ENCODE data around the gene WEE2. TPM values are rescaled to one million over a fixed set of nuclear protein-coding genes. Genes with fewer than 3 reads are reported as not detected.
A peak's percentile ranks its signal among the peaks of the same experiment; 100 is the strongest.

Gene WEE2
- not detected for total RNA-seq
- polyA plus RNA-seq (ENCODE audit: insufficient read length in 6 of 6): under 1 TPM; 0.23 to 0.64 (median 0.44) TPM
- long read RNA-seq, donor 1: 0 reads
- long read RNA-seq, donor 2: 0 reads
- long read RNA-seq, donor 3: 0 reads
- long read RNA-seq, donor 4: 0 reads
- long read RNA-seq, donor 5: 0 reads
- long read RNA-seq, donor 6, partial matches to known transcripts: 8 of 8 reads
- long read RNA-seq, donor 6, other reads (novel, unspliced or antisense): 0 of 8 reads
- long read RNA-seq, donor 7: 0 reads
- long read RNA-seq, donor 8: 0 reads
- long read RNA-seq, donor 9: 0 reads
- long read RNA-seq, donor 10: 0 reads
- long read RNA-seq, donor 11: 0 reads
- long read RNA-seq, donor 12: 0 reads

DNA sequence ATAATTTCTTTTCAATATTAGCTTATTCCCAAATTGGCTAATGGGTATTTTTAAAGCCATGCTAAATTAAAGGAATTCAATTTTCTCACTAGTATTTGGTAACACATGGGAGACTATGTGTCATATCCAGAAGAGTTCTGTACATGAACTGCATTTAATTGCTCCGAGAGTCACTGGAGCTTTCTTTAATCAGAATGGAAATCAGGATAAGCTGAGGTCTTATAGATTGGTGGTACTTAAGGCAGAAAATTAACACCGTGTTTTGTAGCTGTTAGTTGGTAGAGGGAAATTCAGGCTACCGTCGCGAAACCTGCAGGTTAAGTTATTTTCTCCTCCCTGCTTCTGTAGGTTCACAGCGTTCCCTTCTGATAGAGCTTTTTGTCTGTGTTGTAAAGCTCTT, at the start of gene WEE2:
Gene WEE2, plus strand, starts transcription at position 3 of the 400 bp plus-strand sequence. CDS start 406 bp downstream, outside the sequence.
- no peak within 1 kb of the TSS for H3K27ac ChIP-seq
- H3K4me3 ChIP-seq: no peak within 1 kb of the TSS
- H3K9me3 ChIP-seq: no peaks in the 10 kb centered on the region
- TF ChIP-seq, protein P1, sequence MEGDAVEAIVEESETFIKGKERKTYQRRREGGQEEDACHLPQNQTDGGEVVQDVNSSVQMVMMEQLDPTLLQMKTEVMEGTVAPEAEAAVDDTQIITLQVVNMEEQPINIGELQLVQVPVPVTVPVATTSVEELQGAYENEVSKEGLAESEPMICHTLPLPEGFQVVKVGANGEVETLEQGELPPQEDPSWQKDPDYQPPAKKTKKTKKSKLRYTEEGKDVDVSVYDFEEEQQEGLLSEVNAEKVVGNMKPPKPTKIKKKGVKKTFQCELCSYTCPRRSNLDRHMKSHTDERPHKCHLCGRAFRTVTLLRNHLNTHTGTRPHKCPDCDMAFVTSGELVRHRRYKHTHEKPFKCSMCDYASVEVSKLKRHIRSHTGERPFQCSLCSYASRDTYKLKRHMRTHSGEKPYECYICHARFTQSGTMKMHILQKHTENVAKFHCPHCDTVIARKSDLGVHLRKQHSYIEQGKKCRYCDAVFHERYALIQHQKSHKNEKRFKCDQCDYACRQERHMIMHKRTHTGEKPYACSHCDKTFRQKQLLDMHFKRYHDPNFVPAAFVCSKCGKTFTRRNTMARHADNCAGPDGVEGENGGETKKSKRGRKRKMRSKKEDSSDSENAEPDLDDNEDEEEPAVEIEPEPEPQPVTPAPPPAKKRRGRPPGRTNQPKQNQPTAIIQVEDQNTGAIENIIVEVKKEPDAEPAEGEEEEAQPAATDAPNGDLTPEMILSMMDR (IDR thresholded peaks at IDR 0.05): no peak
- intact Hi-C loops (cut with DNase I): no loop called here
- peaks cover 0 to 4% of the 10 kb centered on the region in 2 donors for H3K27me3 ChIP-seq
- no peaks in the 10 kb centered on the region for H3K4me1 ChIP-seq
- DNase-seq (no peak), ATAC-seq (no peak)
- no peaks in the 10 kb centered on the region for H3K36me3 ChIP-seq

DNA sequence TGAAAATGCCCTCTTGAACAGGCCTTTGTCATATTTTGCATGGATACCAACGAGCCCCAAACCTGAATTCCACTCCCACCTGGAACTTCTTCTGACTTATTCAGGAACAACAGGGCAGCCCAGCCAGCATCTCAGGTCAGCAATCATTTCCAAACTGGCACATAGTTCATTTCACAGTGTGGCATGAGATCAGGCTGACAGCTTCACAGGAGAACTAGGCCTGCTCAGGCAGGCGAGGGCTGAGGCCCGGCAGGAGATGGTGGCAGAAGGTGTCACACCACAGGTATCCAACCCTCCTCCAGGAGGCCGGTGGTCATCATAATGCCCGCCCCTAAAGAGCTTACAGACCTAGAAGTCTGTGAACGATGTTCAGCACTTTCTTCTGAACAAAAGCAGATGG, 48.7 kb upstream of the WEE2 start:
- no peaks in the 10 kb centered on the region for H3K27me3 ChIP-seq
- TF ChIP-seq, protein P1 (IDR thresholded peaks at IDR 0.05): no peak
- intact Hi-C loops (cut with DNase I): no loop called here
- H3K4me3 ChIP-seq: no peak overlapping the region
- peaks cover 0 to 55% of the 10 kb centered on the region in 2 donors for H3K36me3 ChIP-seq
- no peak for DNase-seq
- peaks cover 0 to 40% of the 10 kb centered on the region in 2 donors for H3K4me1 ChIP-seq
- H3K9me3 ChIP-seq: no peaks in the 10 kb centered on the region
- peak overlapping the region in 1 of 2 donors; percentile 67 for H3K27ac ChIP-seq
- ATAC-seq: no peak

DNA sequence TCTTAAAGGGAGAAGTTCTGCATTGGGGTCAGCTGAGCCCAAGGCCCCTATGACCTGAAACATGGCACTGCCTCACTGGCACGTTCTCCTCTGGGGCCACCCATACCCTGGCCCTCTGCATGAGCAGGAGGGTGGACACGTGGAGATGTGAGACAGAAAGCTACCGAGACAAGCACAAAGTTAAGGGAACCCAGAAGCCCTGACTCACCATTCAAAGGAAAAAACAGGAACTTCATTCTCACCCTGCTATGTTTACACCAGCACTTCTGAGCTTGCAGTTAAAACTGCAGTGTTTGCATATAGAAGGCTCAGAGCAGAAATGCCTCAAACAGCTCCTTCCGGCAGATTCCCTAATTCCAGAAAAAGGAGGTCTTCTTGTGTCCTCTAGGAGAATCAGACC, 47.9 kb upstream of the WEE2 start:
- peak; percentile 76 for ATAC-seq
- peak overlapping the region; percentile 23 to 67 for H3K27ac ChIP-seq
- no peak overlapping the region for H3K4me3 ChIP-seq
- no peaks in the 10 kb centered on the region for H3K27me3 ChIP-seq
- no peaks in the 10 kb centered on the region for H3K9me3 ChIP-seq
- H3K4me1 ChIP-seq: peaks cover 0 to 40% of the 10 kb centered on the region in 2 donors
- peak in 1 of 4 donors; percentile 72 for DNase-seq
- intact Hi-C loops (cut with DNase I): no loop called here
- H3K36me3 ChIP-seq: peaks cover 0 to 62% of the 10 kb centered on the region in 2 donors
- TF ChIP-seq, protein P1 (IDR thresholded peaks at IDR 0.05): no peak

DNA sequence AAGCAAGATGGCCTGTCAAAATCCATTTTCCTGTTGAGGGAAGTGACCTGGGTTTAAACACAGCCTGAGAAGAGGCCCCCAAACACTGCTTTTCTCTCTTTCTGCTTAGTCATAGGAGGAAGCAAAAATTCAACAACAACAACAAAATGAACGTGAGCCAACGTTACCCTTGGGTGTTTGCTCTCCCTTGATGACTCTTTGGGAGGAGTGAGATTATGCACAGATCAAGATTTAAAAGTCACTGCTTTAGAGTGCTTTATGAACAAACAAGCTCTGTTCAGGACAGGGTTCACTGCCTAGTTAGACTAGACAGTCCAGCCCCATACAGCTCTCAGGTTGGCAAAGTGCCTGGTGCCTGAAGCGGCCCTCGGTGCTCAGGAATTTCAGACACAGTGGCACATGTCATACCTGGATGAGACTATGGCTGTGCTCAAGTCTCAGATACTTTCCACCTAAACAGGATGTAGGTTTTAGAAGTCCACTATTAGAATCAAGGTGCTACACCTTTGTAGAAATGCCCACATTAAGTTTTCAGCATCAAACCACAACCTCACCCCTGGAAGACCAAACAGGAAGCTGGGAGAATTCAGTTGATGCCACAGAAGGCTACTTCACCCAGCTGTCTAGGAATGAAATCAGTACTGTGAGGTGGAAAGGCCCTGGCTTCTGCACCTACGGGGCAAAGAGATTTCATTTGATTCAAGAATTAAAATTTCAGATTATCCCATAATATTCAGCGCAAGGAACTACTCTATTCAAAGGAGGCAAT, 44.9 kb upstream of the WEE2 start:
- Histone ChIP-seq H3K9me3 (no peaks in the 10 kb centered on the region), H3K36me3 (peaks cover 0 to 73% of the 10 kb centered on the region in 2 donors), H3K27me3 (no peaks in the 10 kb centered on the region), H3K4me3 (no peak overlapping the region), H3K4me1 (peaks cover 0 to 40% of the 10 kb centered on the region in 2 donors), H3K27ac (peak overlapping the region; percentile 24 to 60)
- intact Hi-C loops (cut with DNase I): no loop called here
- TF ChIP-seq, protein P1 (IDR thresholded peaks at IDR 0.05): no peak
- ATAC-seq (peak; percentile 68), DNase-seq (no peak)

DNA sequence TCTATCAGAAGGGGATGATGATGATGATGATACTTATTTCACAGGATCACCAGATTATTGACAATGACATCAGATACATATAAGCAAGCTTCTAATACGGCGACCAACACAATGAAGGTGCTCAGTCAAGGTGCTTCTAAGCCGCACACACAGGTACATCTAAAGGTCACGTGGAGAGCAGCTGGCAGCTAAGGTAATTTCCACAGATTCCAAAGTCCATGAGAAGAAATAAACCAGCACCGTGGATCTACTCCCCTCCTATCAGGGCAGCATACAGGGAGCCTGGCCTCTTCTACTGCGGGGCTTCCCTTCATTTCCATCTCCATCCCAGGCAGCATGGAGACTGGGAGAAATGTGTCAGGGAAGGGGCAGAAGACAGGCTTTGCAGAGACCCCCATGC, 43.7 kb upstream of the WEE2 start:
- Histone ChIP-seq H3K27ac (no peak overlapping the region), H3K4me1 (peaks cover 0 to 39% of the 10 kb centered on the region in 2 donors), H3K36me3 (peaks cover 0 to 66% of the 10 kb centered on the region in 2 donors), H3K27me3 (no peaks in the 10 kb centered on the region), H3K9me3 (no peaks in the 10 kb centered on the region), H3K4me3 (no peak overlapping the region)
- ATAC-seq (no peak), DNase-seq (no peak)
- intact Hi-C loops (cut with DNase I): no loop called here
- TF ChIP-seq, protein P1 (IDR thresholded peaks at IDR 0.05): no peak

Measured in left lung (tissue), 14 donors.